Kidney (tissue), 14 donors: ENCODE results near the gene HSBP1L1. TPM values are rescaled to one million over a fixed set of nuclear protein-coding genes. Genes with fewer than 3 reads are reported as not detected.

ENCODE experiments used
- DNase-seq, 5 donors: peaks; one replicate each; pipeline ENCODE4 v3.0.0-alpha.2; 2013 to 2020
- FAIRE-seq: peaks from 2 replicates; lab custom pipeline; 2012; peaks lifted over from hg19 to GRCh38; lab: Jason Lieb, UNC
- H3K27ac ChIP-seq, 2 donors: one replicate each; pipeline ENCODE4 v1.7.0; 2013; ENCODE audit warnings: low read depth in 2 of 2, low read length in 2 of 2, inconsistent platforms in 1 of 2
- H3K27me3 ChIP-seq: one replicate; pipeline ENCODE4 v1.7.1; 2013; ENCODE audit warnings: low read length, inconsistent platforms; ENCODE audit not compliant: control insufficient read depth, insufficient read depth
- H3K36me3 ChIP-seq, 3 donors: one replicate each; pipeline versions ENCODE4 v1.7.0 to v1.7.1; 2013; ENCODE audit warnings: low read length in 3 of 3, control low read depth in 1 of 3, inconsistent platforms in 1 of 3; ENCODE audit not compliant: insufficient read depth in 3 of 3, control insufficient read depth in 2 of 3
- H3K4me1 ChIP-seq, 3 donors: one replicate each; pipeline versions ENCODE4 v1.7.0 to v1.7.1; 2013; ENCODE audit warnings: low read length in 3 of 3, inconsistent platforms in 1 of 3, low read depth in 1 of 3; ENCODE audit not compliant: control insufficient read depth in 2 of 3, insufficient read depth in 2 of 3
- H3K4me3 ChIP-seq, 3 donors: one replicate each; pipeline versions ENCODE4 v1.7.0 to v1.8.1; 2013; ENCODE audit warnings: low read length in 3 of 3, control low read depth in 1 of 3, inconsistent platforms in 1 of 3
- H3K9ac ChIP-seq, 3 donors: one replicate each; pipeline versions ENCODE4 v1.7.0 to v1.7.1; 2013; ENCODE audit warnings: low read length in 3 of 3, control low read depth in 1 of 3, inconsistent platforms in 1 of 3
- H3K9me3 ChIP-seq, 3 donors: one replicate each; pipeline versions ENCODE4 v1.7.0 to v1.7.1; 2013; ENCODE audit warnings: low read length in 3 of 3, control low read depth in 1 of 3, inconsistent platforms in 1 of 3; ENCODE audit not compliant: control insufficient read depth in 2 of 3, insufficient read depth in 1 of 3
- intact Hi-C: fragments of 100-400 bp; cut with DNase I; formaldehyde crosslinking; loops from one replicate; pipeline ENCODE4 v1.11.1; 2022
- polyA plus RNA-seq: library from polyadenylated mRNA; stranded (reverse); fragments of 350-450 nt; fragmentation: Illumina TruSeq; extraction: RNeasy Lipid Tissue Mini Kit (QIAGEN cat#74804); gene quantifications from one replicate; pipeline ENCODE4 v1.2.3, GENCODE V29; 2014; ENCODE audit warnings: low read depth, low replicate concordance; ENCODE audit not compliant: insufficient read depth
- total RNA-seq: library from RNA; stranded (reverse); fragmentation: NEBNext Ultra II Directional; extraction: Animal tissue kit (Norgen Biotek cat#: 25700); gene quantifications from one replicate; pipeline ENCODE4 v1.2.1, GENCODE V29; 2021
- TF ChIP-seq, protein P1 (sequence below): IDR thresholded peaks from 3 replicates; pipeline ENCODE4 v1.5.1; 2012; ENCODE audit warnings: mild to moderate bottlenecking, moderate library complexity, borderline replicate concordance; ENCODE audit not compliant: insufficient read depth; ENCODE audit errors: extremely low read depth
- donor health status: control.
- donor health status: control.
- donor health status: control.
- donor health status: control.
- donor health status: control.
- donor health status: DM: yes; HTN: yes; CAD: no.
- donor health status: Normal renal cell carcinoma (clear cell type).

The HSBP1L1 gene
- total and polyA plus RNA-seq, 2 donors from 2014 or later = 26.0 to 43.6 TPM

DNA sequence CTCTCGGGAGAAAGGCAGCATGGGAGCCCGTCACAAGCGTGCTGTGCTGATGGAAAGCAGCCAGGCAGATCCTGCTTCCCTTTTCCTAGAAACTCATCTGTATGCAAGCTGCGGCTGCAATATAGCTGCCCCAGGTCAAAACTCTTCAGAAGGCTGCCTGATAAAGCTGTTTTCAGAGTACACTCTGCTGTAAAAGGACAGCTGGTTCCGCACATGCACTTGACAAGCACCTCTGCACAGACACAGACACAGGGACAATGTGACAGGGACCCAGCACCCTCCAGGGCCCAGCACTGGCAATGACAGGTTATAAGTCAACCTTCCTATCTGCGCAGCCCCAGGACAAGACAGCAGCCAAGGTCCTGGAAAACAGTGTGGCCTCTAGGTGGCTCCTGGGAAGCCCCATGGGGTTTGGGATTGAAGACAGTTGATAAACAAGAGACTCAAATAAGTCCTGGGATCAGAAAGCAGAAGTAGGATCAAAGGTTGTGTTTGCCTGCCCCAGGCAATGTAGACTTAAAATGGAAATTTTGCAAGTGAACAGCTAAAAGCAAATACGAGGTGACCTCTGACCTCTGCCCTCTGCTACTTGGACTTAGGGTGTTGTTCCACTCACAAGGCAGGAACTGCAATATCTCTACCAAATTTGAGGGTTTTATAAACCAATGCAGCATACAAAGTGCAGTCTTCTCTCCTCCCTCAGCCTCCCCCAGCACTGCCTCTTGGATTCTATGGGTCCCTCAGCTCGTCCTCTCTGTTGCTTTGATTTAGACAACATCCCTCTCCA lies 29.9 kb upstream of the HSBP1L1 start:
- Histone ChIP-seq H3K4me3 (no peak overlapping the region), H3K9me3 (peaks cover 0 to 16% (median 8%) of the 10 kb centered on the region in 3 donors), H3K36me3 (peaks cover 3 to 25% (median 12%) of the 10 kb centered on the region in 3 donors), H3K27me3 (no peaks in the 10 kb centered on the region), H3K4me1 (peaks cover 0 to 6% (median 0%) of the 10 kb centered on the region in 3 donors), H3K9ac (no peak overlapping the region), H3K27ac (peak overlapping the region in 1 of 2 donors; percentile 37)
- intact Hi-C loops = no loop called here
- TF ChIP-seq, protein P1, sequence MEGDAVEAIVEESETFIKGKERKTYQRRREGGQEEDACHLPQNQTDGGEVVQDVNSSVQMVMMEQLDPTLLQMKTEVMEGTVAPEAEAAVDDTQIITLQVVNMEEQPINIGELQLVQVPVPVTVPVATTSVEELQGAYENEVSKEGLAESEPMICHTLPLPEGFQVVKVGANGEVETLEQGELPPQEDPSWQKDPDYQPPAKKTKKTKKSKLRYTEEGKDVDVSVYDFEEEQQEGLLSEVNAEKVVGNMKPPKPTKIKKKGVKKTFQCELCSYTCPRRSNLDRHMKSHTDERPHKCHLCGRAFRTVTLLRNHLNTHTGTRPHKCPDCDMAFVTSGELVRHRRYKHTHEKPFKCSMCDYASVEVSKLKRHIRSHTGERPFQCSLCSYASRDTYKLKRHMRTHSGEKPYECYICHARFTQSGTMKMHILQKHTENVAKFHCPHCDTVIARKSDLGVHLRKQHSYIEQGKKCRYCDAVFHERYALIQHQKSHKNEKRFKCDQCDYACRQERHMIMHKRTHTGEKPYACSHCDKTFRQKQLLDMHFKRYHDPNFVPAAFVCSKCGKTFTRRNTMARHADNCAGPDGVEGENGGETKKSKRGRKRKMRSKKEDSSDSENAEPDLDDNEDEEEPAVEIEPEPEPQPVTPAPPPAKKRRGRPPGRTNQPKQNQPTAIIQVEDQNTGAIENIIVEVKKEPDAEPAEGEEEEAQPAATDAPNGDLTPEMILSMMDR = no peak
- DNase-seq (peak in 2 of 5 donors; percentile 24 to 54), FAIRE-seq (no peak)

DNA sequence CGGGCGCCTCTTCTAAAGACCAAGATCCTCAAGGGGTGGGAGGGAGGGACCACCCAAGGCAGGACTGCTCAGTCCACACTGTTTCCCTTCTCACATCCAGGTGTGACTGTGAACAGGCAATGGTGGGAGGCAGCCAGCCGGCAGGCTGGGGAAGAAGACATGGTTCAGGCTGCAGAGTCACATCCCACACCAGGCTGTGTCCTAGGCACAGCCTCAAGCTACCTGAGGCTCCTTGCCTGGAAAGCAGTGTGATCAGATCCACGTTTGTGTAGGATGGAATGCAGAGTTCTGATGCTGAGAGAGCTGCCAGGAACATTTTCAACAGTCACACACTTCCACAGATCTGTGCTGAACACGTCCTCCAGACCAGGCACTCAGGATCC lies 29.4 kb upstream of the HSBP1L1 start:
- Histone ChIP-seq H3K4me3 (no peak overlapping the region), H3K9me3 (peaks cover 0 to 11% (median 3%) of the 10 kb centered on the region in 3 donors), H3K4me1 (peaks cover 0 to 6% (median 0%) of the 10 kb centered on the region in 3 donors), H3K27me3 (no peaks in the 10 kb centered on the region), H3K36me3 (peaks cover 0 to 20% (median 12%) of the 10 kb centered on the region in 3 donors), H3K27ac (no peak overlapping the region), H3K9ac (no peak overlapping the region)
- TF ChIP-seq, protein P1 = no peak
- FAIRE-seq (no peak), DNase-seq (peak in 2 of 5 donors; percentile 12 to 16)
- intact Hi-C loops = no loop called here

DNA sequence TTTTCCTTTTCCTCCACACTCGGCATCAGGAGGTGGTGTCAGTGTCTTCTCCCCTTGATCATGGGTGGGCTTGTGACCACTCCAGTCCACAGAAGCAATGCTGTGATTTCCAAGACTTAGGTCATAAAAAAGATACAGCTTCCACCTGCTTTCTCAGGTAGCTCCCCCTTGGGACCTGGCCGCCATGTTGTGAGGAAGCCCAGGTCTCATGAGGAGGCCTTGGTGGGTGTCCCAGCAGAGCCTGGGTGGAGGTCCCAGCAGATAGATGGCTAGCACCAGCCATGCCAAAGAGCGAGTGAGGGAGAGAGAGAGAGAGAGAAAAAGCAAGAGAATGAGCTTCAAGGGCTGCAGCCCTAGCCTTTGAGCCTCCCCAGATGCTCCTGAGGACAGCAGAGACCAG lies 28.9 kb upstream of the HSBP1L1 start:
- no peak for FAIRE-seq
- Histone ChIP-seq H3K36me3 (peaks cover 0 to 17% (median 12%) of the 10 kb centered on the region in 3 donors), H3K9ac (no peak overlapping the region)

More for the DNA sequence above, 28.9 kb upstream of the HSBP1L1 start:
- intact Hi-C loops = no loop called here
- DNase-seq = peak in 1 of 5 donors; percentile 41
- no peaks in the 10 kb centered on the region for H3K27me3 ChIP-seq
- H3K9me3 ChIP-seq = peaks cover 0 to 8% (median 3%) of the 10 kb centered on the region in 3 donors
- TF ChIP-seq, protein P1 = no peak
- no peak overlapping the region for H3K4me3 ChIP-seq
- H3K4me1 ChIP-seq = peaks cover 0 to 6% (median 0%) of the 10 kb centered on the region in 3 donors
- H3K27ac ChIP-seq = no peak overlapping the region
